HG02938 (cell line): ENCODE data around the gene LDAH.

Experiments used
- ATAC-seq: cut with Tn5 transposase; IDR thresholded peaks from one replicate; pipeline ENCODE4 v1.9.1; 2021; ENCODE audit warnings: mild to moderate bottlenecking, moderate library complexity; ENCODE audit not compliant: unreplicated experiment

Gene LDAH

DNA sequence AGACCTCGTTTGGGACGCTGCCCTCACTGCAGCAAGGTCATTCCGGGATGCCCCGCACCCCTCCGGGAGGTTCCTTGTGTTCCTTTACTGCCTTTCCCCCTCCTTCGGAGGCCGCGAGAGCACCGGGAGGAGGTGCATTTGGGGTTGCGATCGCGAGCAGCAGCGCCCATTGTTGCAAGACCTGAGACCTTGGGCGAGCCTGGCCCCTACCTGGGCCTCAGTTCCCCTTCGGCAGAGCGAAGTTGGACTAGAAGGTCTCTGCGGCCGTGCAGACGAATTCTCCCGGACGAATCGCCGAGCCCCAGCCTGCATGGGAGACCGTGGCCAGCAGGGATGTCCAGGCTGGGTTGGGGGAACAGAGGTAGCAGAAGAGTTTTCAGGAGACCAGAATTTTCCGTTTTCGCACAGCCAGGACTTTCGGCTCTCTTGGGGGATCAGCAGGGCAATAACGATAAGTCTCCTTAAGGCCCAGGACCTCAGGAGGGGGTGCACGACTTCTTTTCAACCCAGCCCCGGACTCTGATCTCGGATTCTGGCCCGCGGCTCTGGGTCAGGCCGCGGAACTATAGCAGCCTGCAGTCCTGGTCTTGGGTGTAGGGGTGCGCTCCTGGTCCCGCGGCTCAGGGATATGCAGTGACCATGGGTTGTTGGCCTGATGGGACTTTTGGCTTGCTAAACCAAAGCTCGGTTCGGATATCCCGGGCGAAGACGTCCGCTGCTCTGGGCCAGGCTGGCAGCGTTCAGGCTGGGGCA, 153.2 kb downstream of the LDAH start:
- no peak for ATAC-seq

DNA sequence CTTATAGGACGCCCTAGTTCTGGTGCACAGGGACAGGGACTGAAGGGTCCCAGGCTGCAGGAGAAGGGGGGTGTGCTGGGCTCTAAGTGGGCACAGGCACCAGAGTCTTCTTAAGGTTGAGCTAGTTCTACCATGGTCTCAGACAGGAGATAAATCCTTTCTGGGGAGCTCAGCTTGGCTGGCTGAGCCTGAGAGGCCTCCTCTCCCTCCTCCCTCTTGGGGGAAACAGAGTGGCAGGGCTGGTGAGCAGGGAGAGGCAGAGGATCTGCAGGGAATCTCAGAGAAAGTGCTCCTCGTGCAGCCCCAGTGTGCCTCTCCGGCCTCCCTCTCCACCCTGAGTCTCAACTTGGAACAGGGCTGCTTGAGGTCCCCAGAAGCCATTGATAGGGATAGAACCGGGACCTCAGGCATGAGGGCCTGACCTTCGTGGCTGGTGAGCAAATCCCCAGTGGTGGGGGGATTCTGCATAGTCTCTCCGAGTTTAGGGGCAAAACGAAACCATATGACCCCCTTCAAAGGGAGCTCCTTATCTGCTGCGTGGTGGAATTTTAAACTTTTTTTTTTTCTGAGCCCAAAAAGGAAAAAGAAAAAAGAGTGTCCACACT, 153.9 kb downstream of the LDAH start:
- no peak for ATAC-seq

DNA sequence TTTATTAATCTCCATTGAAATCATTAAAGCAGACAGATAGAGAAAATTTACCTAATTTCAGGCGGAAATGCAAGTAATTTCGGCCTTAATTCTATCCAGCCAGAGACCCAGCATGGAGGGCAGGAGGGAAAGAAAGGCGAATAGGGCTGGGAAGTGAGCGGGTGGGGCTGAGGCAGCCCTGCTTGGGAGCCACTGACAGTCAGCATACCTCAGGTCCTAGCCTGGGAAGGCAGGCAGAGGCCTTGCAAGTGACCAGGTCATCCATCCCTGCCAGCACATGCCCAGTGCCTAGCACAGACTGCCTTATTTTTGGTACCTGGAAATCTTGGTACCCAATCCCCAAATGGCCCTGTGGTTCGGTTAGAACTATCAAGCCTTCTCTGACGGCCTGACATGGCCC, 154.4 kb downstream of the LDAH start:
- ATAC-seq = no peak

DNA sequence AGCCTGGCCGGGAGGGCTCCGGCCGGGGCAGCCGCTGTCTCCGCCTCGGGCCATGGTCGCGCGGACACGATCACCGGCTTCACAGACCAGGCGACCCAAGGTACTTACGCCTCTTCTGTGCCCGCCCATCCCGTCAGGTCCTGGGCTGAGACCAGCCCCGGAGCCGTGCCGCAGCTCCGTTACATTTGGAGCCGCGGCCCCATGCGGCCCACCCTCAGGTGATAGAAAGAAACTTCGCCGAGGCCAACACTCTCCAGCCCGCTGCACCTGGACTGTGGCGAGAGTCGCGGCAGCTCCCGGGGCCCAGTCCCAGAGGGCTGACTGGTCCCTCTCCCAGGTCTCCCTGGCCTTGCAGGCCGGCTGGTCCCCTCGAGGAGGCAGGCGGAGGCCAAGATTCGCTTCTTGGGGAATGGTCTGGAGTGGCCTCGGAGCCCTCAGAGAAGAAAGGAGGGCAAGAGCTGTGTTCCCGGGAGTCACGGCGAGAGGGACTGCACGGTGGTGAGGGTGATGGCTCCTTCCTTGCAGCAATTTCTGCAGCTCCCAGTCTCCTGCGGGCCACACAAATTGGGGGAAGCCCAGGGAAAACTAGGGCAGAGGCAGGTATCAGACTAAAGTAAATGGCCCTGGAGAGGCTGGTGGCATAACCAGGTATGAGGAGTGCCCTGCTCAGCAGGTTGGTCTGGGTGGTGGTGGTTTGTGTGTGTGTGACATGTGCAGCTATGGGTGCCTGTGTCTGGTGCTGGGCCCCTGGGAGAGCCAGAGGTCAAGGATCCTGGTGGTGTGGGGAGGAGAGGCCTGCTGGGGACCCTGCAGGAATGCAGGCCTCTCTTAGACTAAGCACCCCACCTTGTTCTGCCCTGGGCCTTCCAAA, 155.1 kb downstream of the LDAH start:
- ATAC-seq = no peak

DNA sequence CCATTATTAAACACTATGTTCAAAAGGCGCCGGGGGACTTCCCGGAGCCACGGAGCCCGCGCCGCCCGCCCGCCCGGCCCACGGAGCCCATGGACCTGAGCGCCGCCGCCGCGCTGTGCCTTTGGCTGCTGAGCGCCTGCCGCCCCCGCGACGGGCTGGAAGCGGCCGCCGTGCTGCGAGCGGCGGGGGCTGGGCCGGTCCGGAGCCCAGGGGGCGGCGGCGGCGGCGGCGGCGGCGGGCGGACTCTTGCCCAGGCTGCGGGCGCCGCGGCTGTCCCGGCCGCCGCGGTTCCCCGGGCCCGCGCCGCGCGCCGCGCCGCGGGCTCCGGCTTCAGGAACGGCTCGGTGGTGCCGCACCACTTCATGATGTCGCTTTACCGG, 155.8 kb downstream of the LDAH start:
- ATAC-seq = no peak

DNA sequence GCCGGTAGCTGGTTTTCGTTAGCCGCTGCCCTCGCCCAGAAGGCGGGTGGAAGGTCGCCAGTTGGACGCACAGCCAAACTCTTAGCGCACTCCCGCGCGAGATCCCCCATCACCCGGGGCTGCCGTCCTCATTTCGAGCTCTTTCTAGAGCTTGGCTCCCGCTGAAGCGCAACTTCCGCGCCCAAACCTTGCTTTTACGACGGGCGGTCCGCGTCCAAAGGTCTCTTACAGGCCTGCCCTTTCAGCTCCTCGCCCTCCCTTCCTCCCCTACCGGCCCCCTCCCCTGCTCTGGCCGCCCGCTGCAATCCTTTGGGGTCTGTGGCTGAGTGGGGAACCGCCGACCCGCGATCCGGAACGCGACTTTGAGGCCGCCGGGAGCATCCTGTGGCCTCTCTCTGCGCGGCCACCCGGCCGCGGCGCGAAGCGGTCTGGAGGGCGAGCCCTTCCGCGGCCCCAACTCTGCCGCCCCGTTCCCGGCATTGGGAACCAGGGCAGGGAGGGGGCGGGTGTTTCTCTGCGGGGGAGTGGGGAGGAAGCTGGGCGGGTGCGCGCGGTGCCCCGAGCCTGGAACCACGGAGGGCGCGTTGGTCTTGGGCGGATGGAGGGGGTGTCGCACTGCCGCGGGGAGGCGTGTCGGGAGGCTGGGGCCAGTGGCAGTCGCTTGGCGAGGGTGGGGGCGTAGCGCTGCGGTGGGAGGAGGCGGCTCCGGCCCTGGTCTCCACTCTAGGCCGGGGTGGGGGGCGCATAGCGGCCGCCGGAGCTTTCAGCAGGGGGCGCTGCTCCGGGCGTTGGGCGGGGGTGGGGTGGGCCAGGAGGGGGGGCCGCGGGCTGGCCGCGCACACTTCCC, 156.4 kb downstream of the LDAH start, which contains the start of gene GDF7:
TSS of gene GDF7 (plus strand) at position 841 of the 847 bp plus-strand sequence. CDS start 96 bp downstream, outside the sequence.
- ATAC-seq = no peak

DNA sequence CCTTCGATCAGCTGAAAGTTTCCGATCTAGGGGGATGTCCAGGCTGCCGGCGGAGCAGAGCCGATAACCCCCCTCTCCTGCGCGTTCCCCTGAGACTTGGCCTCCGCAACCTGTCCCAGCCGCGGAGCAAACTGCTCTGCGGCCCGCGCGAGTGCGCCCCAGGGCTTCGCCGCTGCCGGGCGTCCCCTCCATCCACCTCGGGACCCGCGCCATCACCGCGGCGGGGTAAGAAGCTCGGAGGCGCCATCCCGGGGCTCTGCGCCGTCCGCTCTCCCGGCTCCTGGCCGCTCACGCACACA, 156.9 kb downstream of the LDAH start:
- ATAC-seq = no peak

DNA sequence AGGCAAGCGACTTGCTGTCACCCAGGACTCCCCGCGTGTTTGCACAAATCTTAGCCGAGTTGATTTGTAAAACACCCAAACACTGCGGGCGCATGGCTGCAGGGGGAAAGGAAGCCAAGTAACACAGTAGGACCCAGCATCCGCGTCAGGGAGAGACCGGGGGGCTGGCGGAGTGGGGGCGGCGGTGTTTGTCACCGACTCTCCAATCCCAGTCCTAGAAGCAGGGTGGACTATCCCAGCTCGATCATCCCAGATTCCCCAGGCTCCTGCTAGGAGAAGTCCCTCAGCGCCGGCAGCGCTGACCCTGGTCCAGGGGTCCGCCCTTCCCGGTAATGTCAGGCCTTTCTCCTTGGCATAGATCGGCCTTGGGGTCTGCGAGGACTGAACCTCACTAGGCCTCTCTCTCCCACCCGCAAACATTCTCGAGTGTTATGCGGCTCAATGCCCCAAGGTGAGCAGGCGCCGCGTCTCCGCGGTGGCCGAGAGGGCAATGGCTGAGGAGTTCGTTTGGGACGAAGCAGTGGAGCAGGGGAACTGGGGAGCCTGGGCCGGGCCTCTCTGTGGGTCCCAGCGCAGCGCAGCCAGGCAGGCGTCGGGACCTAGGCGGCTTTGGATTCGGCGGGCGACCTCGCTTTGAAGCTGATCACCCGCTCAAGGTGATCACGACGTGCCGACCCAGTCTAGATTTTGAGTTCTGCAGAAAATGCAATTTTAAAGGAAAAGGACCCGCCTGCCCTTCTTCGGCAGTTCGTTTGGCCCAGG, 157.5 kb downstream of the LDAH start:
- no peak for ATAC-seq

DNA sequence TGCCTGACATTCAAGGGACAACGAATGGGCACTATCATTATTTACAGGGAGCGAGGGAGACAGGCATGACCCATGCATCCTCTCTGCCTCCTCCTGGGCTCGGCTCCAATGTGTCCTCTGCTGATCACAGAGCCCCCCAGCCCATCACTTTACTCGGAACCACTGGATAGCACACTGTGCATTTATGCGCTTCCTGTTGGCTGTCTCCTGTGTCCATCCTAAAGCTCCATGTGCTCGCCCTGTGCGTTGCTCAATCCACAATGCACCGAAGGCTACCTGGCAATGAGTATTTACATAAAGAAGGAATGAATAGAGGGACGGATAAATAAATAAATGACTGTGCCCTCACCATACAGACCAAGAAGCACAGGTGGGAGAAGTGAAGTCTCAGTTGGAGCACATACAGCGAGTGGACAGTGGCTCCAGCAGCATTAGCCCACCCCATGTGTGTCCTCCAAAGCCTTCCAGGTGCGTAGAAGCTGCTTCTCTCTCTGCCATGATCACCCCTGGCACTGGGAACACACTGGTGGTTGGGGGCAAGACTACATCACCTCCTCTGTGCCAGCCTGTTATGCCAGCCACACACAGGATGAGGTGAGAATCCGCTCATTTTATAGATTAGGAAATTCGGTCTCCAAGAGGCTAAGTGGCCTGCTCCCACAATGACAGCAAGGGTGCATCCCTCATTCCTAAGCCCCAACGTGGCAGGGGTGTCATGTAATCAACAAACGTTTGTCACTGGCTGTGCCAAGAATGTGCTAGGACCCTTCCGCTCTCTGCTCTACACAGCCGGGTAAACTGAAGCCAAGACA, 158.3 kb downstream of the LDAH start:
- no peak for ATAC-seq

DNA sequence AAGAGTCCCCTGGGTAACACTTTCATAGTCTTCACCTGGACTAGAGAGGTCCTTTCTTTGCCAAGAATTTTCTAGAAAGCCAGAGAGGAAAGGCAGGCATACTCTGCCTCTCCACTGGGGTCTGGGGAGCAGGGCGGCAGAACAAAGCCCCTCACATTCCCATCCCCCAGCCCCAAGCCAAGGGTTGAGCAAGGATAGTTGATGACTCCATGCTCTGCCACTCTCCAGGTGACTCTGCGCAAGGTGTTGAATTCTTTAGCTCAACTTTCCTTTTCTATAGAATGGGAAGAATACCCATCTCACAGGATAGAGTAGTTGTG, 158.9 kb downstream of the LDAH start:
- no peak for ATAC-seq

DNA sequence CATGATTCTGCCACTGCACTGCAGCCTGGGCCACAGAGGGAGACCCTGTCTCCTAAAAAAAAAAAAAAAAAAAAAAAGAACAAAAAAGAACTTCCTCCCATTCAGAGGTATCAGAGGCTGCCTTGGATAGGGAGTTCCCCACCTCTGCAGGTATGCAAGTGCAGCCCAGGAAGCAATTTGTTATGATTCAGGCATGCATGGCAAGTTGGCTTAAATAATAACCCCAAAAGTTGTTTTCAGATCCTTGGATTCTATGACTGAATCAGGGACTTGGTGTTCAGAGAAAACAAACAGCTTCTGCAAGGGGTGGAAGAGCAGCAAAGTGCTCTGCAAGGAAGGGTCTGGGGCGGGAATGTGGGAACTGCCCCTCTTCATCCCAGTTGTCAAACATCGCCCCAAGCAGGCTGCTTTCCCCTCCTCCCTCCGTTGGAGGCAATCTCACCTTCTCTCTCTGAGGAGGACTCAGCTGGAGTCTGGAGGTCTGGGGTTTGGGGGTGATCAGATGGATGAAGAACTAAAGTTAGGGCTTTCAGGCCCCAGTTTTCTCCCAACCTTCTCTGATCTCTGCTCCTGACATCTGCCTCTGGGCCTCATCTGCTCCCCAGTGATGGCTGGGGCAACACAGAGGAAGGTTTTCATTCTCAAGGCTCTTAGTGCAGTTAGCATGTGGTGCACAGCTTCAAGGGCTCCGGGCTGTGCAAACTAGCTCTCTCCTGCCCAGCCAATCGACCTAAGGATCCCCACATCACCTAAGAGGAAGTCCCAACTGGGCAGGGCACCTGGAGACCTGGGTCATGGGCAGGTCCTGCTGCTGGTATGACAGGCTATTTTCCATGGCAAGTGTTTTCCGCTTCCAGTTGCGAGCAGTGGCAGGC, 159.5 kb downstream of the LDAH start:
- ATAC-seq = no peak

DNA sequence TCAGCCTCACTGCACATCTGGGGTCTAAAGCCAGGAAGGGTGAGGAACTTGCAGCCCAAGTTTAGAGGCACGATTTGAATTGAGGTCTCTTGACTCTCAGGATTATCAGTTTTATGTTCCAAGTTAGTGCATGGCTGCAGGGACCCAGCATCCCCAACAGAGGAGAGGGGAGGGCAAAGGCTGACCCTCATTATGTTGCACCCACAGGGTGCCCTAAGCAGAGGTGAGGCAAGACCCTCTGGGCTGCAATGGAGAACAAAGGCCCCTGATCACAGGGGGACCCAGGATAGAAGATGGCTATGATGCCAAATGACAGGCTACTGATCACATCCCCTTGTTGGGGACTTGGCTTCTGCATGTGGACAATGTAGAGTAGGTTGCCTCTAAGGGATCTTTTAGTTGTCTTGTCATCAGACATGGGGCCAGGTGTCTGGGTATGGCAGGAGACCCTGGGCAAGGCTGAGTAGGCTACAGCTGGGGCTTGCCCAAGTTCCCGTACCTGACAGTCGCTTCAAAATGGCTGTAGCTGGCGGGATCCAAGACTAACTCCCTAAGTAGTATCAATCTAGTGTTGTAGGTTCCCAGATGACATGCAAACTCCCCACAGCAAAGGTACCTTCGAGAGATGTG, 160.5 kb downstream of the LDAH start:
- ATAC-seq = no peak

DNA sequence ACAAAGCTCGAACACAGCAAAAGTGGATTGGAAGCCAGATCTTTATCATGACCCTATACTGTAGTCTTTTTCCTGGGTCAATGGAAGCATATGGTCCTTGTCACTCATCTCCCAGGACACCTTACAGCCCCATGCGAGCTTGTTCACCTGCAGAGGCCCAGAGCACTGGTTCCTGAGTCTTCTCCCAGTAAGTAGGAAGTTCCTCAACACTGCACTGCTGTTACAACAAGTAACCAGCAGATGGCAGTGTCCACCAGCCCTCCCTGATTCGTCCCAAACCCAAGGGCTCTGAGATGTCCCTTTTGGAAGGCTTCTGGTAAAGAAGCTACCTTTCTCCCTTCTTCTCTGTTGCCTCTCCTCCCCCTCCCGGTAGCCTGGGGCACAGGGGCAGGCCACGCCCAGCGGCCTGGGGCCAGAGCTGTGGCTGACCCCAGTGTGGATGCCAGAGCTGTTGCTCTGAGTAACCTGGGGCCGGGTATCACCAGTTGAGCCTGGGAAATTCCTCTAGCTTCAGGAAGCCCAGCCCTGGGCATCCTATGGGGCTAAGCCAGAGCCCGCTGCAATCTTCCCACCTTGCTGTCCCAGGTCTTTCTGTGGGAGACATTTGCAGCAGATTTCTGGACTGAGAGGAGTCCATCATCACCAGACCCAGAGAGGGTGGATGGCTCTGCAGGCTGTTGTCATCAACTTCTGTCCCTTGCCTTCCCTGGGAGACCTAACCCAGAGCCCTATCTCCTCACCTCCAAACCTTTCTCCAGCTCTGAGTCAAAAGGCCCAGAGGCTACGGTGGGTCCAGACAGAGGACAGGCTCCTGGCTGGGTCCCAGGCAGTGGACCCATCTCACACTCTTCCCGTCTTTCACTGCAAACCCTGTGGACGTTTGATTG, 161.2 kb downstream of the LDAH start:
- peak; percentile 55 for ATAC-seq

DNA sequence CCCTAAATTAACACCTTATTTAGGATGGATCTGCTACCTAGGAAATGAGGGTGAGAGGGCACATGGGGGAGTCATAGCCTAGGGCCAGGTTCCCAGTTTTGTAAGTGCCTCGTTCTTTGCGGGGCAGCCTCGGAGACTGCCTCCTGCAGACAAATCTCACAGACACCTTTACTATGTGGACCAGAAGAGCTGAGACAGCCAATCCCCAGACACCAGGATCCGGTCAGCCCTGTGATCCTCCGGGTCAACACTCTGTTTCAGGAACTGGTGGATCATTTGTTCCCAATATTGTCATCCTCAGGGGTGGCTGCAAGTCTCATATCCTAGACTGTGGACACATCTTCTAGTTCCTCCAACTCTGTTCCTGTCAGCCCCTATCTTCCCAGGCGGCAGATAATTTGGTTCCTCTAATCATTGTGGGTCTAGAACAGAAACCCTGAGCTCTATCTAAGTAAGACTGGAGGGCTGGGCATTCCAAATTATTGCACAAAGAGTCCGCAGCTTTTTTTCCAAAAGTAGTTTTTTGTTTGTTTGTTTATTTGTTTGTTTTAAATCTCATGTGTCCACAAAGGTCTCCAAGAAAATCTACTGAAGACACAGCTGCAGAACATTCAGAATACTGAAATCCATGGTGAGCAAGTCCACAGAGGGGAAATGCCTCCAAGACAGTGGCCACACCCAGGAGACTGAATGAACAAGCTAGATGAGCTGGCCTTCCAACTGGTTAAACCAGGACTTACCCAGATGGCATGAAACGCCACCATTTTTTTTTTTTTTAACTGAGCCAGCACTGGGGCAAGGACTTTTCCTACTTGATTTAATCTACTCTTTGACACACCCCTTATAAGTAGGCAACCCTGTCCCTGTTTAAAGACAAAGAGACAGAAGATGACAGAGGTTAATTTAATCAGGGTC, 162.1 kb downstream of the LDAH start:
- no peak for ATAC-seq

DNA sequence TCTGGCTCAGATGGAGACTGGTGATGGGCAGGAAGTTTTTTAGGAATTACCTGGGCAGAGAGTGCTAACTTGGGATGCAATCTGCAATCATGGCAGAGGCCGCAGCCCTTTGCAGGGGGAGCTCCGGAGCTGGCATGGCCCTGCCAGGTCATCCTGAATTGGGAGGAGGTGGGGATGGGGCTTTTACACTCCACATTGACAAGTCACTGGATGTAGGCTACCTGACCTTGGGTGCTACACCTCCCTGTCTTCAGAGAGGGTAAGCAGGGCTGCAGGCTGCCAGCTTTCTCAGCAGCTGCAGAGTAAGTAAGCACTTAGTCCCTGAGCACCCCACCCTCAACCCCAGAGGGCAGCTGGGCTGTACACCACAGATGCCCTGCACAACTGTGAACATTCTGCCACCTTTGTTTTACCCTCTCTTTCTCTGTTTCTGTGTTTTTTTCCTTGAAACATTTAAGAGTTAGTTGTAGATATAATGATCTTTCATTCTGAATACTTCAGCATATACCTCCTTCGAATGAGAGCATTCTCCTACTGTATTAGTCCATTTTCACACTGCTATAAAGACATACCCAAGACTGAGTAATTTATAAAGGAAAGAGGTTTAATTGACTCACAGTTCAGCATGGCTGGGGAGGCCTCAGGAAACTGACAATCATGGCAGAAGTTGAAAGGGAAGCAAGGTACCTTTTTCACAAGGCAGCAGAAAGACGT, 165.2 kb downstream of the LDAH start:
- ATAC-seq = no peak

DNA sequence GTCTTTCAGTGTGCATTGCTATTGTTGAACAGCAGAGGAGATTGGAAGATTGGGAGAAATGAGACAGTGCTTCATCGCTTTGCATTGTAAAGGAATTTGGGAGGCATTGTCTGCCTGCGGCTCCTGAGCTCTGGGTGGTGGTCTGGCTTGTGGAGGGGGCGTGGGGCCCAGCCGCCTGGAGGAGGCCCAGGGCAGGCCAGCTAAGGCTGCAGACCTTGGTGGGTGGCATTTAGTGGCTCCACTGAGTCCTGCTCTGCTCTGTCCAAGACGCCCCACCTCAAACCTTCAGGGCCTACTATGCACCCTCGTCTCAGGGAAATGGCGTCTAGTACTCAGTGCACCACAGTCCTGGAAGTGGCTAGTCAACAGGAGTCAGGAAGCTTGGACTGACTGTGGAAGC, 166.3 kb downstream of the LDAH start:
- ATAC-seq = no peak
